HUES64 (cell line): Measurements from ENCODE around the gene PRR5L.

Experiments
- H3K27ac ChIP-seq: 2 replicates; pipeline ENCODE4 v1.7.0; 2013; ENCODE audit warnings: low read depth, low read length, inconsistent platforms
- H3K27me3 ChIP-seq: 2 replicates; pipeline ENCODE4 v1.6.1; 2013; ENCODE audit warnings: mild to moderate bottlenecking, low read length; ENCODE audit not compliant: insufficient read depth
- H3K36me3 ChIP-seq: 2 replicates; pipeline ENCODE4 v1.6.1; 2013; ENCODE audit warnings: mild to moderate bottlenecking, low read length; ENCODE audit not compliant: insufficient read depth
- H3K4me1 ChIP-seq: 2 replicates; pipeline ENCODE4 v1.6.1; 2013; ENCODE audit warnings: mild to moderate bottlenecking, low read length, moderate library complexity; ENCODE audit not compliant: insufficient read depth
- H3K4me3 ChIP-seq: 2 replicates; pipeline ENCODE4 v1.5.1; 2013; ENCODE audit warnings: mild to moderate bottlenecking, low read length, moderate library complexity
- H3K9ac ChIP-seq: 2 replicates; pipeline ENCODE4 v1.6.1; 2013; ENCODE audit warnings: mild to moderate bottlenecking, low read depth, low read length
- H3K9me3 ChIP-seq: 2 replicates; pipeline ENCODE4 v1.6.1; 2013; ENCODE audit warnings: low read depth, low read length; ENCODE audit not compliant: insufficient read depth
- WGBS: fragments of 150-250, 120-280 bp; methylation state at CpG from one replicate; pipeline ENCODE4 v1.1.7; 2013; ENCODE audit warnings: missing lambda C conversion rate; 5-methylcytosine and 5-hydroxymethylcytosine counted together

PRR5L gene

DNA sequence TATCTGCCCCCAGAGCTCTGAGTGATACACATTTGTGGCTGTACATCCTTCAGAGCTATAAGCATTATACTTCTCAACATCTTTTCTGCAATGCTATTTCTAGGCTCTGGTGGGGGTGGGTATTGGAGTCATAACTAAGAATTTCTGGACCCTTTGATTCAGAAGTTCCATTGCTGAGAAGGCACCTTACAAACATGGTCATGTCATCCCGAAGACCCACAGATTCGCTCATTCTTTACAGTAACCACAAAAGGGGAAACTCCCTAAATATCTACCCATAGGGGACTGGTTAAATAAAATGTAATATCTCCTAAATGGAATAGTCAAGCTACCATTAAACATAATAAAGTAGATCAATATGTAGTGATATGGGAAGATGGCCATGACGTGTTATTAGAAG lies 98.8 kb downstream of the PRR5L start:
- Histone ChIP-seq H3K27me3 (no peaks in the 10 kb centered on the region), H3K4me3 (no peak overlapping the region), H3K9ac (no peak overlapping the region), H3K4me1 (no peaks in the 10 kb centered on the region), H3K27ac (no peak overlapping the region), H3K9me3 (no peaks in the 10 kb centered on the region), H3K36me3 (peaks cover 20% of the 10 kb centered on the region)
- 100% methylated on average over 1 of the region's 3 CpGs for WGBS

DNA sequence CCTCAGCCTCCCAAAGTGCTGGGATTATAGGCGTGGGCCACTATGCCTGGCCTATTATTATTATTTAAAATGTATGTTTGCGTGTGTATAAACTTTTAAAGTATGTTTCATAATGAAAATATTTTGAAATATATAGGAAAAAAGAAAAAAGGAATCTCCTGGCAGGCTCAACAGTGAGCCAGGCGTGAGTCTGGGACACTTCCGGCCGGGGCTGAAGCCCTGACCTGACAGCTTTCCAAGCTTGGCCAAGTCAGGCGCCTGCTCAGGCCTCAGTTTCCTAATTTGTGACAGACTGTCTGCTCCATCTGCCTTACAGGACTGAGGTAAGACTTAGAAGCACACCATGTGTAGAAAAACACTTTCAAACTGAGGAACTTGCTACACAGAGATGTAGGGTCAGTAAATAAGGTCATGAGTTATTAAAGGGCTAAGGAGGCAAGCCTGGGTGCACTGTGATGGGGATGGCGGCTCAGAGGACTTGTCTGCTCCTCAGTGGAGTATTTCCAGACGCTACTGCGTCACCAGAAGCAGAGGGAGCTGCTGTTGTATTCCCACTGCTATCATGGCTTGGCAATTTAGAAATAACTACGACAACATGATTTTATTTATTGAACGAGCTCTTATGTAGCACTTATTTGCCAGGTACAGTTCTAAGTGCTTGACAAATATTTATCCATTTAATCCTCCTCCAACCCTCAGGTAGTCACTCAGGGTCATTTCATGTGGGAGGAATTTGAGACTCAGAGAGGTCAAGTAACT lies 100.1 kb downstream of the PRR5L start:
- no peak overlapping the region for H3K27ac ChIP-seq
- H3K27me3 ChIP-seq: no peaks in the 10 kb centered on the region
- no peaks in the 10 kb centered on the region for H3K4me1 ChIP-seq
- peaks cover 30% of the 10 kb centered on the region for H3K36me3 ChIP-seq
- H3K4me3 ChIP-seq: no peak overlapping the region
- H3K9me3 ChIP-seq: no peaks in the 10 kb centered on the region
- no peak overlapping the region for H3K9ac ChIP-seq
- 98% methylated on average over 10 of the region's 11 CpGs for WGBS

DNA sequence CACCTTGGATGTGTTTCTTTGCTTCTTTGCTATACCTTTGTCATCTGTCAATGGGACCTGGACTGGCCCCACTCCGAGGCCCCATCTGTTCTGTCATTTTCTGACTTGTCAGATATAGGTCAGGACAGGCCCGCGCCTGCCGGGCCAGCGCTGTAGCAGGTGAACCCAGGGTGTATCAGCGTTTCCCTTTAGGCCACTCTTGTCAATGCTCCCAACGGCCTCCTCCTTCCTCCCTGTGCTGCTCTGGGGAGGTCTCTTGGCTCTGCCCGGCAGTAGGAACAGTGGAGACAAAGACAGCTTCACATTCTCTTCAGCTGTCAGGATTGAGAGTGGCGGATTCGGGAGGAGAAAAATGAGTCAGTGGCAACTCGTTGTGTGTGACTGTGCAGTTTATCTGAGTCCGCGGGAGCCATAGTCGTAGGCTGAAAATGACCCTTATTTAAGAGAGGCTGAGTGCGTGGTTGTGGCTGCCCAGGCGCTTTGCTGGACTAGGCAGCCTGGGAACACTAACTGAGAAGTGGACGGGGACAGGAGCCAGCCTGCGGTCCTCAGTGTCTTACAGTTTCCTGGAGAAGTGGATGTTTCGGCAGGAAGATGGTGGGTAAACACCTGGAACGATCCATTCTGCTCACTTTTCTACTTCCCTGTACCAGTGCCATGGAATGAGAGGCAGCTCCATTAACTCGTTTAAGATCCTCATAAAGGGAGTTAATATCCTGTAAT lies 102.3 kb downstream of the PRR5L start:
- peaks cover 46% of the 10 kb centered on the region for H3K36me3 ChIP-seq
- 95% methylated on average over 21 of the region's 21 CpGs for WGBS
- no peak overlapping the region for H3K9ac ChIP-seq
- H3K27ac ChIP-seq: no peak overlapping the region
- H3K4me1 ChIP-seq: no peaks in the 10 kb centered on the region
- H3K4me3 ChIP-seq: no peak overlapping the region
- no peaks in the 10 kb centered on the region for H3K27me3 ChIP-seq
- no peaks in the 10 kb centered on the region for H3K9me3 ChIP-seq

- Histone ChIP-seq H3K4me3 (no peak overlapping the region), H3K4me1 (no peaks in the 10 kb centered on the region), H3K27me3 (no peaks in the 10 kb centered on the region), H3K27ac (no peak overlapping the region), H3K9me3 (no peaks in the 10 kb centered on the region), H3K9ac (no peak overlapping the region), H3K36me3 (peaks cover 52% of the 10 kb centered on the region)
- WGBS: 92% methylated on average over 4 of the region's 4 CpGs
These were observed 103.1 kb downstream of the PRR5L start for GRCh38 chr11:36399236-36399635.

- no peak overlapping the region for H3K9ac ChIP-seq
- no peak overlapping the region for H3K27ac ChIP-seq
- 94% methylated on average over 5 of the region's 5 CpGs for WGBS
- no peaks in the 10 kb centered on the region for H3K9me3 ChIP-seq
- H3K4me1 ChIP-seq: no peaks in the 10 kb centered on the region
- H3K4me3 ChIP-seq: no peak overlapping the region
- H3K36me3 ChIP-seq: peaks cover 52% of the 10 kb centered on the region
- no peaks in the 10 kb centered on the region for H3K27me3 ChIP-seq
These were observed 103.7 kb downstream of the PRR5L start for GRCh38 chr11:36399745-36400144.

GRCh38 chr11:36400766-36401455 lies 104.8 kb downstream of the PRR5L start:
- no peak overlapping the region for H3K4me3 ChIP-seq
- 95% methylated on average over 21 of the region's 21 CpGs for WGBS
- peaks cover 55% of the 10 kb centered on the region for H3K36me3 ChIP-seq
- no peaks in the 10 kb centered on the region for H3K27me3 ChIP-seq
- no peaks in the 10 kb centered on the region for H3K9me3 ChIP-seq
- H3K27ac ChIP-seq: no peak overlapping the region
- H3K4me1 ChIP-seq: no peaks in the 10 kb centered on the region
- H3K9ac ChIP-seq: no peak overlapping the region; the same call in 1 of the 2 replicates

GRCh38 chr11:36402568-36403170 lies 106.6 kb downstream of the PRR5L start:
- H3K4me3 ChIP-seq: no peak overlapping the region
- H3K27me3 ChIP-seq: no peaks in the 10 kb centered on the region
- no peak overlapping the region for H3K27ac ChIP-seq
- peaks cover 57% of the 10 kb centered on the region for H3K36me3 ChIP-seq
- no peaks in the 10 kb centered on the region for H3K4me1 ChIP-seq
- 93% methylated on average over 11 of the region's 11 CpGs for WGBS
- no peaks in the 10 kb centered on the region for H3K9me3 ChIP-seq
- no peak overlapping the region for H3K9ac ChIP-seq

GRCh38 chr11:36403661-36404060 lies 107.6 kb downstream of the PRR5L start:
- Histone ChIP-seq H3K9me3 (no peaks in the 10 kb centered on the region), H3K36me3 (peaks cover 56% of the 10 kb centered on the region), H3K9ac (no peak overlapping the region), H3K4me3 (no peak overlapping the region), H3K4me1 (no peaks in the 10 kb centered on the region), H3K27me3 (no peaks in the 10 kb centered on the region), H3K27ac (no peak overlapping the region)
- 69% methylated on average over 1 of the region's 1 CpG for WGBS

GRCh38 chr11:36404831-36405230 lies 108.7 kb downstream of the PRR5L start:
- no peaks in the 10 kb centered on the region for H3K9me3 ChIP-seq
- no peaks in the 10 kb centered on the region for H3K27me3 ChIP-seq
- no peaks in the 10 kb centered on the region for H3K4me1 ChIP-seq
- H3K9ac ChIP-seq: no peak overlapping the region
- H3K27ac ChIP-seq: no peak overlapping the region
- peaks cover 45% of the 10 kb centered on the region for H3K36me3 ChIP-seq
- WGBS: 94% methylated on average over 3 of the region's 3 CpGs
- no peak overlapping the region for H3K4me3 ChIP-seq

- no peaks in the 10 kb centered on the region for H3K9me3 ChIP-seq
- H3K4me1 ChIP-seq: no peaks in the 10 kb centered on the region
- peaks cover 37% of the 10 kb centered on the region for H3K36me3 ChIP-seq
- H3K4me3 ChIP-seq: no peak overlapping the region
- no peak overlapping the region for H3K27ac ChIP-seq
- 95% methylated on average over 3 of the region's 5 CpGs for WGBS
- H3K9ac ChIP-seq: no peak overlapping the region
- no peaks in the 10 kb centered on the region for H3K27me3 ChIP-seq
These were observed 109.7 kb downstream of the PRR5L start for GRCh38 chr11:36405585-36406367.
